Spleen (tissue), 7 donors: Measurements from ENCODE around the gene RRP1B.

Experiments used
- CTCF ChIP-seq, 11 experiments: fragments of 200-600 bp in 7 of 11; fragments of 450-650 bp in 4 of 11; sonication (generic) in 4 of 11; IDR thresholded peaks in 8 of 11; conservative IDR thresholded peaks in 3 of 11; 1 replicate in 7 of 11; 2 replicates in 4 of 11; pipeline versions ENCODE4 v1.4.0 to v1.8.0; 2016 to 2021; ENCODE audit warnings: antibody characterized with exemption in 11 of 11, inconsistent platforms in 4 of 11, mild to moderate bottlenecking in 1 of 11
- POLR2A ChIP-seq, 3 donors: fragments of 450-650 bp; IDR thresholded peaks; one replicate each; pipeline ENCODE4 v1.5.1; 2017; ENCODE audit warnings: antibody characterized with exemption in 3 of 3, mild to moderate bottlenecking in 1 of 3
- POLR2AphosphoS5 ChIP-seq, 3 donors: sonication (generic); formaldehyde crosslinking; IDR thresholded peaks; one replicate each; pipeline ENCODE4 v1.5.1; 2017; ENCODE audit warnings: antibody characterized with exemption in 3 of 3
- donor health status: DM: no; HTN: no; CAD: no; lungs with moderate emphysema.
- donor health status: DM: no; HTN: no; CAD: no.
- donor health status: DM: no; HTN: no; CAD: no.

DNA sequence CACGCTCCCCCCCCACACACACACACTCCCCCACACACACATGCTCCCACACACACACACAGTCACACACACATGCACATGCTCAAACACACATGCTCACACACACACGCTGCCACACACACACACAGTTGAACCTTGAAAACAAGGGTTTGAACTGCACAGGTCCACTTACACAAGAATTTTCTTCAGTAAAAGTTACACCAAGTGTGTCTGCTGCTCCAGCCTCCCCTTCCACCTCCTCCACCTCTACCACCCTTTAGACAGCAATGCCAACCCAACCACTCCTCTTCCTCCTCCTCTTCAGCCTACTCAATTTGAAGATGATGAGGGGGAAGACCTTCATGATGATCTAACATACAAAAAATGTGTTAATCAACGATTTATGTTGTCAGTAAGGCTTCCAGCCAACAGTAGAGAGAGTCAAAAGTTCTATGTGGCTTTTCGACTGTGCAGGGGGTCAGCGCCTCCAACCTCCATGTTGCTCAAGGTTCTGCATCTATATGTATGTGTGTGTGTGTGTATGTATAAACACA is 26.9 kb upstream of the RRP1B start:
- no peak for TF ChIP-seq CTCF (IDR thresholded peaks at IDR 0.05 in 8 of 11, conservative IDR thresholded peaks at IDR 0.05 in 3 of 11)
- TF ChIP-seq POLR2A (IDR thresholded peaks at IDR 0.05) = no peak
- TF ChIP-seq POLR2AphosphoS5 (IDR thresholded peaks at IDR 0.05) = no peak
